ENCODE data around the gene MBD3L2.

The MBD3L2 gene

GRCh38 chr19:7069042-7069903 is 20.2 kb downstream of the MBD3L2 start, which contains the start of gene ZNF557:
Gene ZNF557, plus strand, starts transcription at chr19:7069703. Its CDS starts 5,372 bp downstream, at chr19:7075075.
- DNase-seq (ENCODE audit: low read depth in 1 of 2, low spot score in 1 of 2), result peak; percentile 97 to 99
- peak within 1 kb of the TSS; percentile 91 for H3K27ac ChIP-seq (replicated peaks)
- peak; percentile 37 for TF ChIP-seq REST (IDR thresholded peaks at IDR 0.05; ENCODE audit: insufficient replicate concordance, low read depth)
- TF ChIP-seq CTCF (IDR thresholded peaks at IDR 0.05; ENCODE audit: insufficient read depth, low read length), result no peak
- peak; percentile 91 for TF ChIP-seq GABPA (IDR thresholded peaks at IDR 0.05; ENCODE audit: low read depth)
- peak; percentile 24; the same call in 1 of the 2 replicates for TF ChIP-seq SPI1 (IDR thresholded peaks at IDR 0.05; ENCODE audit: borderline replicate concordance, low read depth)
- TF ChIP-seq POLR2AphosphoS5 (IDR thresholded peaks at IDR 0.05; ENCODE audit: low read depth), result peak; percentile 63; the same call in 1 of the 2 replicates
- no peaks in the 10 kb centered on the region for H3K27me3 ChIP-seq (ENCODE audit: insufficient read depth, poor library complexity, severe bottlenecking)
- H3K4me3 ChIP-seq (replicated peaks; ENCODE audit: insufficient read depth, low read length), result peak within 1 kb of the TSS; percentile 92

GRCh38 chr19:7069904-7070226 is 20.7 kb downstream of the MBD3L2 start:
- Histone ChIP-seq H3K27me3 (ENCODE audit: insufficient read depth, poor library complexity, severe bottlenecking) (no peaks in the 10 kb centered on the region), H3K27ac (replicated peaks) (peak overlapping the region; percentile 91), H3K4me3 (replicated peaks; ENCODE audit: insufficient read depth, low read length) (peak overlapping the region; percentile 92)
- DNase-seq (ENCODE audit: low read depth in 1 of 2, low spot score in 1 of 2), result no peak
- TF ChIP-seq GABPA (IDR thresholded peaks at IDR 0.05; ENCODE audit: low read depth), result no peak
- no peak for TF ChIP-seq SPI1 (IDR thresholded peaks at IDR 0.05; ENCODE audit: borderline replicate concordance, low read depth)
- TF ChIP-seq CTCF (IDR thresholded peaks at IDR 0.05; ENCODE audit: insufficient read depth, low read length), result no peak
- no peak for TF ChIP-seq POLR2AphosphoS5 (IDR thresholded peaks at IDR 0.05; ENCODE audit: low read depth)
- TF ChIP-seq REST (IDR thresholded peaks at IDR 0.05; ENCODE audit: insufficient replicate concordance, low read depth), result no peak

GRCh38 chr19:7072541-7072940 is 23.4 kb downstream of the MBD3L2 start:
- Histone ChIP-seq H3K27ac (replicated peaks) (no peak overlapping the region), H3K4me3 (replicated peaks; ENCODE audit: insufficient read depth, low read length) (no peak overlapping the region), H3K27me3 (ENCODE audit: insufficient read depth, poor library complexity, severe bottlenecking) (no peaks in the 10 kb centered on the region)
- no peak for TF ChIP-seq POLR2AphosphoS5 (IDR thresholded peaks at IDR 0.05; ENCODE audit: low read depth)
- TF ChIP-seq CTCF (IDR thresholded peaks at IDR 0.05; ENCODE audit: insufficient read depth, low read length), result no peak
- no peak for TF ChIP-seq REST (IDR thresholded peaks at IDR 0.05; ENCODE audit: insufficient replicate concordance, low read depth)
- no peak for TF ChIP-seq SPI1 (IDR thresholded peaks at IDR 0.05; ENCODE audit: borderline replicate concordance, low read depth)
- no peak for DNase-seq (ENCODE audit: low read depth in 1 of 2, low spot score in 1 of 2)
